Measurements from ENCODE around the gene GALNT9. TPM values are rescaled to one million over a fixed set of nuclear protein-coding genes. Genes with fewer than 3 reads are reported as not detected.

Gene GALNT9
- total and polyA plus RNA-seq, 4 experiments from 2014 or later, result 0.61 TPM; not detected in 3

DNA sequence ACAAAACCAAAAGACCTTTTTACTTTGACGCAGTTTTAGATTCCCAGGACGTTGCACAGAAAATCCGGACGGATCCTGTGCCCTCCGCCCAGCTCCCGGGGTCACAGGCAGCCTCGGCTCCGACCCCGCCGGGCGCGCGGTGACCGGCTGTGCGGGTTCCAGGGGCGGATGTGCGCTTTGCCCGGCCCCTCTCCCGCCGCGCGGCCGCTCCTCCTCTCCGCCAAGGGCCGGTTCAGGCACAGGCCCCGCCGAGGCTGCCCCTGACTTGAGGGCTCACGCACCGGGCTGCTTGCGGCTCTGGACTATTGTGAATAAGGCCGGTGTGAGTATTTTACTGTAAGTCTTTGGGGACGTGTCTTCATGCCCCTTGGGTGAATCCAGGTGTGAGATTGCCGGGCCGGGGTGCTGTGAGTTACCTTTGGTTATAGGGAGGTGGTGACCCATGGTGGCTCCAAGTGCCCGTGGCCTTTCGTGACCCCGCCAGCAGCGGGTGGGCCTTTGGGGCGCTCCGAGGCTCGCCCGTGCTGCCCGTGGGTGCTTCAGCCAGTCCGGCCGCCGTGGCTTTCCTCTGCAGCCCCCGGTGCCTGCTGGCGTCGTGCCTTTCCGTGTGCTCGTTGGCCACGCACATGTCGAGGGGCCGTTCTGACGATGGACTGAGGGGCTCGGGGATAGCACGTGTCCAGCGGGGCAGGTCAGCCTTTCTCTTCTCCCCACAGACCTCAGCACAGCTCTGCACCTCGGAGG, 139.2 kb downstream of the GALNT9 start:
- H3K4me3 Mint-ChIP-seq, result peak overlapping the region; percentile 84 to 98 (median 92)
- peak overlapping the region; percentile 52 to 76 for H3K4me3 ChIP-seq (ENCODE audit: low read length in 2 of 2)
- CTCF ChIA-PET (ENCODE audit: partially characterized antibody), result interaction anchor here (1.2 to 4.6 kb wide), 3 partner anchors 11 to 36 kb away, joined by 3 to 14 read pairs (median 8); no protein-coding TSS in a partner anchor
- POLR2A ChIA-PET (ENCODE audit: partially characterized antibody), result interaction anchor here (0.7 to 2.3 kb wide), 11 partner anchors 11 to 255 kb away, joined by 3 to 37 read pairs (median 4); partner anchors contain the start of gene NOC4L
- peaks cover 0 to 9% of the 10 kb centered on the region in 2 donors for H3K36me3 Mint-ChIP-seq
- H3K36me3 ChIP-seq (ENCODE audit: insufficient read depth, low read length), result no peaks in the 10 kb centered on the region
- peak overlapping the region; percentile 74 for H3K27ac ChIP-seq (ENCODE audit: low read depth, low read length)
- H3K4me1 ChIP-seq (ENCODE audit: insufficient read depth, low read length), result peaks cover 46% of the 10 kb centered on the region
- intact Hi-C loops (cut with micrococcal nuclease), result no loop called here
- no peak for DNase-seq
- H3K9me3 Mint-ChIP-seq, result peaks cover 0 to 16% (median 6%) of the 10 kb centered on the region in 8 donors
- no peaks in the 10 kb centered on the region for H3K27me3 Mint-ChIP-seq
- H3K9me3 ChIP-seq (ENCODE audit: control insufficient read depth in 1 of 2, low read length in 2 of 2), result peaks cover 0 to 7% of the 10 kb centered on the region in 2 donors
- H3K27ac Mint-ChIP-seq, result peak overlapping the region; percentile 88 to 99 (median 96)
- no peaks in the 10 kb centered on the region for H3K27me3 ChIP-seq (ENCODE audit: insufficient read depth, low read length)
- peaks cover 20 to 62% (median 38%) of the 10 kb centered on the region in 4 donors for H3K4me1 Mint-ChIP-seq

GRCh38 chr12:132189378-132190011, 139.9 kb downstream of the GALNT9 start:
- H3K36me3 Mint-ChIP-seq, result peaks cover under 1 to 9% of the 10 kb centered on the region in 2 donors
- CTCF ChIA-PET (ENCODE audit: partially characterized antibody), result interaction anchor here (1.1 to 4.6 kb wide), 5 partner anchors 10 to 42 kb away, joined by 3 to 14 read pairs (median 4); no protein-coding TSS in a partner anchor
- no peaks in the 10 kb centered on the region for H3K27me3 ChIP-seq (ENCODE audit: insufficient read depth, low read length)
- intact Hi-C loops (cut with micrococcal nuclease), result loop anchor here (1.0 kb wide), 5 partner anchors 11 to 300 kb away; partner anchors contain the start of genes DDX51 and NOC4L
- peak overlapping the region; percentile 88 to 99 (median 97) for H3K27ac Mint-ChIP-seq
- POLR2A ChIA-PET (ENCODE audit: partially characterized antibody), result interaction anchor here (0.6 to 2.3 kb wide), 14 partner anchors 10 to 300 kb away, joined by 3 to 37 read pairs (median 4); partner anchors contain the start of genes DDX51 and NOC4L
- H3K9me3 ChIP-seq (ENCODE audit: control insufficient read depth in 1 of 2, low read length in 2 of 2), result peaks cover 0 to 7% of the 10 kb centered on the region in 2 donors
- peak overlapping the region; percentile 52 to 76 for H3K4me3 ChIP-seq (ENCODE audit: low read length in 2 of 2)
- peak overlapping the region; percentile 74 for H3K27ac ChIP-seq (ENCODE audit: low read depth, low read length)
- H3K4me3 Mint-ChIP-seq, result peak overlapping the region; percentile 89 to 98 (median 96)
- H3K4me1 ChIP-seq (ENCODE audit: insufficient read depth, low read length), result peaks cover 49% of the 10 kb centered on the region
- no peaks in the 10 kb centered on the region for H3K27me3 Mint-ChIP-seq
- peaks cover 21 to 65% (median 39%) of the 10 kb centered on the region in 4 donors for H3K4me1 Mint-ChIP-seq
- H3K9me3 Mint-ChIP-seq, result peaks cover 0 to 19% (median 6%) of the 10 kb centered on the region in 8 donors
- peak; percentile 93 to 95 (median 95) for DNase-seq
- no peaks in the 10 kb centered on the region for H3K36me3 ChIP-seq (ENCODE audit: insufficient read depth, low read length)

DNA sequence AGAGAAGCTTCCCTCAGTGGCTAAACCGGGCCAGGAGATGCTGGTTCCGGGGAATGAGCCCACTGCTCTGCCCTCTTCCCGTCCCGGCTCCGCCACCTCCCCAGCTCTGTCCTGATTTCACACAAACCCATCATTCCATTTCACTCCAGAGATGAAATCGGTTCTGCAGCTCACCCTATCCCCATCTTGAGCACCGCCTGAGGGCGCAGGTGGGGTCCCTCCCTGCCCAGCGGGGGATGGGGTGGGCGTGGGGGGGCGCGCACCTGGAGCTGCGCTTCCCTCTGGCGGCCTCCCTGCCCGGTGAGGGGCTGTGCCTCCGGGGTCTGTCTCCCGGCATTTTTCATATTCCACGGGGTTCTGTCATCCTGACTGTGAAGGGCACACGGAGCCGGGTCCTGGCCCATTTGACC, 140.5 kb downstream of the GALNT9 start:
- Histone ChIP-seq H3K9me3 (ENCODE audit: control insufficient read depth in 1 of 2, low read length in 2 of 2) (peaks cover 0 to 4% of the 10 kb centered on the region in 2 donors), H3K4me1 (ENCODE audit: insufficient read depth, low read length) (peaks cover 49% of the 10 kb centered on the region), H3K36me3 (ENCODE audit: insufficient read depth, low read length) (no peaks in the 10 kb centered on the region), H3K4me3 (ENCODE audit: low read length in 2 of 2) (peak overlapping the region; percentile 34 to 71), H3K27me3 (ENCODE audit: insufficient read depth, low read length) (no peaks in the 10 kb centered on the region), H3K27ac (ENCODE audit: low read depth, low read length) (peak overlapping the region; percentile 74)
- Mint-ChIP-seq H3K27me3 (no peaks in the 10 kb centered on the region), H3K27ac (peak overlapping the region; percentile 88 to 99 (median 96)), H3K9me3 (peaks cover 0 to 19% (median 8%) of the 10 kb centered on the region in 8 donors), H3K36me3 (peaks cover 5 to 9% of the 10 kb centered on the region in 2 donors), H3K4me1 (peaks cover 23 to 65% (median 41%) of the 10 kb centered on the region in 4 donors), H3K4me3 (peak overlapping the region; percentile 89 to 98 (median 96))
- POLR2A ChIA-PET (ENCODE audit: partially characterized antibody), result interaction anchor here (0.6 to 2.3 kb wide), 11 partner anchors 10 to 300 kb away, joined by 3 to 37 read pairs (median 4); partner anchors contain the start of genes DDX51 and NOC4L
- DNase-seq, result peak in 1 of 5 donors; percentile 22
- intact Hi-C loops (cut with micrococcal nuclease), result loop anchor here (1.0 kb wide), 5 partner anchors 11 to 300 kb away; partner anchors contain the start of genes DDX51 and NOC4L
- CTCF ChIA-PET (ENCODE audit: partially characterized antibody), result interaction anchor here (1.1 to 4.6 kb wide), 4 partner anchors 9 to 42 kb away, joined by 3 to 14 read pairs (median 6); no protein-coding TSS in a partner anchor

DNA sequence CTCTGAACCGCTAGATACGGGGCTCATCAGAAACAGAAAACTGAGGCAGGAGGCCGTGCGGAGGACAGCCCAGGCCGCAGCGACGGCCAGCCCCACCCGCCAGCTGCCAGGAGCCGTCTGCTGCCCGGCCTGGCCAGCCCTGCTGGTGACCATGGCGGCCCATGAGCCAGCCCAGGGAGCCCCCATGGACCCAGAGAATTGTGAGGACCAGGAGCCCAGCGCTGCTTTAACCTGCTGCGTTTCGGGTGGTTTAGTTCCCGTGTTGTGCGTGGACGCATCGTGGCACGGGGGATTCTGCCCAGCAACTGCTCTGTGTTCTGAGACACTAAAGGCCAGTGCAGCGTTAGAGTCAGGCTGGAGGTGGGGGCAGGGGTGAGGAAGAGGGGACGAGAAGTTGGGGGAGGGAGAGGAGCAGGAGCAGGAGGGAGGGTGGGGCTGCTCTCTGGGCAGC, 140.9 kb downstream of the GALNT9 start:
- Histone ChIP-seq H3K4me1 (ENCODE audit: insufficient read depth, low read length) (peaks cover 49% of the 10 kb centered on the region), H3K9me3 (ENCODE audit: control insufficient read depth in 1 of 2, low read length in 2 of 2) (no peaks in the 10 kb centered on the region), H3K27me3 (ENCODE audit: insufficient read depth, low read length) (no peaks in the 10 kb centered on the region), H3K27ac (ENCODE audit: low read depth, low read length) (peak overlapping the region; percentile 74), H3K4me3 (ENCODE audit: low read length in 2 of 2) (peak overlapping the region in 1 of 2 donors; percentile 71), H3K36me3 (ENCODE audit: insufficient read depth, low read length) (no peaks in the 10 kb centered on the region)
- DNase-seq, result no peak
- Mint-ChIP-seq H3K27ac (peak overlapping the region; percentile 60 to 89 (median 83)), H3K27me3 (no peaks in the 10 kb centered on the region), H3K4me3 (peak overlapping the region; percentile 71 to 97 (median 86)), H3K4me1 (peaks cover 23 to 65% (median 40%) of the 10 kb centered on the region in 4 donors), H3K9me3 (peaks cover 0 to 16% (median 6%) of the 10 kb centered on the region in 8 donors), H3K36me3 (peaks cover 5 to 9% of the 10 kb centered on the region in 2 donors)
- intact Hi-C loops (cut with micrococcal nuclease), result no loop called here
- CTCF ChIA-PET (ENCODE audit: partially characterized antibody), result interaction anchor here (1.1 to 4.6 kb wide), 4 partner anchors 9 to 41 kb away, joined by 3 to 14 read pairs (median 6); no protein-coding TSS in a partner anchor
- POLR2A ChIA-PET (ENCODE audit: partially characterized antibody), result interaction anchor here (1.0 to 2.3 kb wide), 6 partner anchors 9 to 301 kb away, joined by 3 to 37 read pairs (median 9); partner anchors contain the start of genes DDX51 and NOC4L

DNA sequence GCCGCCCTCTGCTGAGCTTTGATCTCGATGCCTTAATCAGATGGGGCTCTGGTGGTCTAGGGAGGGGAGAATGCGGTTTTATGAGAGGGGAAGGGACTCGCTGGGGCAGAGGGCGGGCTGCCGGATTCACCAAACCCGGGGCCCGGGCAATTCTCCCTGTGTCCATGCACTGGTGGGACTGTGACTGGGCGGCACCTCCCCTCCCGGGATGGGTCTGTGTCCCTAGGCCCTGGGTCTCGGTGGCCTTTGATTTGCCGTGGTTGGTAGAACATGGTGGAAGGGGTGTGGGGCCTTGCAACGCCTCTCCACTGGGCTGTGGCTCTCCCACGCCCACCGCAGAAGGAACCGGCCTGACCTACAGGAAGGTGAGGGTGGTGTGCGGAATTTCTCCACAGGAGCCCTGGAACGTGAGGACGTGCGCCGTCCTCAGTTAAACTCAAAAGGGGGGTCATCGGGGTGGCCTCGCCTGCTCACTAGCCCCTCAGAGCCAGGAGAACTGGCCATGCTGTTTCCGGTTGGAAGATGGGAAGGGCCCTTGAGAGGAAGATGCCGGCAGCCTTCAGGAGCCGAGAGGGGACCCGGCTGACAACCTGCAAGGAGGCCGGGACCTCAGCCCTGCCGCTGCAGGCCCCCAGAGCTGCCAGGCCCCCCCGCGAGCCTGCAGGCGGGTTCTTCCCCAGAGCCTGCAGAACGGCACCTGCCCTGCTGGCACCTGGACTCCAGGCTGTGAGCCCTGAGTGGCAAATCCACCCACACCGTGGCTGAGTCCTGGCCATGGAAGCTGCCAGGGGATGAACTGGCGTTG, 141.5 kb downstream of the GALNT9 start:
- intact Hi-C loops (cut with micrococcal nuclease), result no loop called here
- ChIA-PET POLR2A (ENCODE audit: partially characterized antibody) (interaction anchor here (0.6 to 2.2 kb wide), 6 partner anchors 8 to 42 kb away, joined by 3 to 11 read pairs (median 5); no protein-coding TSS in a partner anchor), CTCF (ENCODE audit: partially characterized antibody) (interaction anchor here (1.4 to 4.6 kb wide), 3 partner anchors 25 to 34 kb away, joined by 3 to 14 read pairs (median 7); no protein-coding TSS in a partner anchor)
- Mint-ChIP-seq H3K4me3 (peak overlapping the region; percentile 48 to 97 (median 76)), H3K36me3 (peaks cover 5 to 9% of the 10 kb centered on the region in 2 donors), H3K4me1 (peaks cover 23 to 60% (median 40%) of the 10 kb centered on the region in 4 donors), H3K27me3 (no peaks in the 10 kb centered on the region), H3K9me3 (peaks cover 0 to 23% (median 10%) of the 10 kb centered on the region in 8 donors), H3K27ac (peak overlapping the region in 6 of 7 donors; percentile 43 to 83 (median 70))
- H3K4me1 ChIP-seq (ENCODE audit: insufficient read depth, low read length), result peaks cover 49% of the 10 kb centered on the region
- H3K9me3 ChIP-seq (ENCODE audit: control insufficient read depth in 1 of 2, low read length in 2 of 2), result peaks cover 0 to 1% of the 10 kb centered on the region in 2 donors
- no peak overlapping the region for H3K27ac ChIP-seq (ENCODE audit: low read depth, low read length)
- DNase-seq, result no peak
- no peaks in the 10 kb centered on the region for H3K36me3 ChIP-seq (ENCODE audit: insufficient read depth, low read length)
- H3K27me3 ChIP-seq (ENCODE audit: insufficient read depth, low read length), result no peaks in the 10 kb centered on the region
- H3K4me3 ChIP-seq (ENCODE audit: low read length in 2 of 2), result no peak overlapping the region

Measured in CD4-positive, alpha-beta memory T cell (primary cell).